CD4-positive, alpha-beta T cell (primary cell): Measurements from ENCODE around the gene ZMYM1. TPM values are rescaled to one million over a fixed set of nuclear protein-coding genes. Genes with fewer than 3 reads are reported as not detected.

Experiments used
- ATAC-seq: fragments of 200-7000 bp; cut with Tn5 transposase; one replicate; pipeline ENCODE4 v1.10.0; 2022; ENCODE audit warnings: mild to moderate bottlenecking; ENCODE audit not compliant: poor library complexity
- CTCF ChIA-PET: fragments of 350-600 bp; sonication (Branson Sonifier 250); formaldehyde crosslinking; loops from one replicate; lab custom pipeline; 2021; ENCODE audit warnings: antibody characterized with exemption, inconsistent platforms; lab: Charles Lee
- POLR2A ChIA-PET: fragments of 350-600 bp; sonication (Branson Sonifier 250); formaldehyde crosslinking; loops from one replicate; lab custom pipeline; 2021; ENCODE audit warnings: antibody characterized with exemption, inconsistent platforms; lab: Charles Lee
- DNase-seq, 14 experiments: peaks; one replicate each; pipeline ENCODE4 v3.0.0-alpha.2; 2013 to 2020; ENCODE audit warnings: mixed read lengths in 2 of 14
- H3K27ac ChIP-seq, 2 donors: one replicate each; pipeline versions ENCODE4 v1.5.1 to v1.7.0; 2013; ENCODE audit warnings: low read length in 2 of 2, low read depth in 1 of 2, mild to moderate bottlenecking in 1 of 2
- H3K27me3 ChIP-seq, 2 experiments: 1 replicate in 1 of 2; 2 replicates in 1 of 2; pipeline versions ENCODE4 v1.6.1 to v1.7.0; 2013; ENCODE audit warnings: low read length in 2 of 2, control low read depth in 1 of 2, mild to moderate bottlenecking in 1 of 2, moderate library complexity in 1 of 2; ENCODE audit not compliant: insufficient read depth in 2 of 2, control insufficient read depth in 1 of 2
- H3K36me3 ChIP-seq: one replicate; pipeline ENCODE4 v1.6.1; 2013; ENCODE audit warnings: low read length, control low read depth; ENCODE audit not compliant: insufficient read depth
- H3K4me1 ChIP-seq: one replicate; pipeline ENCODE4 v1.6.1; 2013; ENCODE audit warnings: low read length, control low read depth; ENCODE audit not compliant: insufficient read depth
- H3K4me3 ChIP-seq: one replicate; pipeline ENCODE4 v1.5.1; 2013; ENCODE audit warnings: mild to moderate bottlenecking, low read length, moderate library complexity
- H3K9me3 ChIP-seq, 2 experiments: 1 replicate in 1 of 2; 2 replicates in 1 of 2; pipeline versions ENCODE4 v1.6.1 to v1.7.0; 2013; ENCODE audit warnings: low read length in 2 of 2, mild to moderate bottlenecking in 2 of 2, control low read depth in 1 of 2, moderate library complexity in 1 of 2; ENCODE audit not compliant: control insufficient read depth in 1 of 2, insufficient read depth in 1 of 2
- H3K27ac Mint-ChIP-seq: one replicate; pipeline ENCODE4 v1.8.0; 2020; ENCODE audit warnings: mixed read lengths
- H3K27me3 Mint-ChIP-seq: one replicate; pipeline ENCODE4 v1.8.0; 2021; ENCODE audit warnings: mixed read lengths
- H3K36me3 Mint-ChIP-seq: one replicate; pipeline ENCODE4 v1.8.0; 2021; ENCODE audit warnings: low read depth, mixed read lengths
- H3K4me1 Mint-ChIP-seq: one replicate; pipeline ENCODE4 v1.8.0; 2021; ENCODE audit warnings: low read depth, mixed read lengths
- H3K4me3 Mint-ChIP-seq: one replicate; pipeline ENCODE4 v1.8.0; 2020; ENCODE audit warnings: mild to moderate bottlenecking, mixed read lengths
- H3K9me3 Mint-ChIP-seq: one replicate; pipeline ENCODE4 v1.8.0; 2020; ENCODE audit warnings: mixed read lengths
- CTCF ChIP-seq: fragments of 200-600 bp; IDR thresholded peaks from one replicate; pipeline ENCODE4 v1.8.0; 2022; ENCODE audit warnings: antibody characterized with exemption, mild to moderate bottlenecking
- intact Hi-C, 2 experiments: fragments of 100-400 bp; cut with DNase I in 1 of 2; cut with micrococcal nuclease in 1 of 2; formaldehyde crosslinking; loops; one replicate each; pipeline versions ENCODE4 v1.15.1 to v1.9.0; 2023 to 2025; cut with DNase I, micrococcal nuclease
- total RNA-seq, 174 experiments: library from RNA in 2 of 174; stranded (reverse) in 2 of 174; gene quantifications; one replicate each; pipeline ENCODE4 v1.2.3 and lab custom pipeline; 2021 to 2026

Gene ZMYM1
- total RNA-seq, 2 experiments from 2014 or later = 6.3 to 6.7 TPM

- Mint-ChIP-seq H3K27me3 (no peaks in the 10 kb centered on the region), H3K27ac (peak overlapping the region; percentile 89), H3K4me3 (peak overlapping the region; percentile 98), H3K36me3 (peaks cover 38% of the 10 kb centered on the region), H3K4me1 (peaks cover 47% of the 10 kb centered on the region), H3K9me3 (no peaks in the 10 kb centered on the region)
- Histone ChIP-seq H3K27ac (peak overlapping the region; percentile 66 to 73), H3K9me3 (no peaks in the 10 kb centered on the region), H3K27me3 (no peaks in the 10 kb centered on the region), H3K36me3 (peaks cover 10% of the 10 kb centered on the region), H3K4me1 (peaks cover 26% of the 10 kb centered on the region), H3K4me3 (peak overlapping the region; percentile 92)
- DNase-seq = peak; percentile 10 to 55 (median 30)
- TF ChIP-seq CTCF = no peak
- POLR2A ChIA-PET = interaction anchor here (0.7 to 3.2 kb wide), 7 partner anchors 13 to 900 kb away, joined by 3 to 28 read pairs (median 4); partner anchors contain the start of genes AGO3, TMEM35B, ZMYM1 and ZMYM4
- intact Hi-C loops = loop anchor here (2.0 to 10.0 kb wide), 5 partner anchors 42 to 524 kb away; partner anchors contain the start of genes KIAA0319L (in 1 of the 2), NCDN (in 1 of the 2), SFPQ (in 1 of the 2) and ZMYM1 (in 1 of the 2)
- ATAC-seq = peak; percentile 52
- CTCF ChIA-PET = interaction anchor here (0.7 to 3.0 kb wide), 3 partner anchors 23 to 179 kb away, joined by 3 to 9 read pairs (median 6); partner anchors contain the start of gene TMEM35B
Measured at GRCh38 chr1:35030756-35031446, 48.3 kb upstream of the ZMYM1 start.

GRCh38 chr1:35032384-35032739 is 46.8 kb upstream of the ZMYM1 start:
- DNase-seq (no peak), ATAC-seq (no peak)
- Histone ChIP-seq H3K9me3 (no peaks in the 10 kb centered on the region), H3K27ac (no peak overlapping the region), H3K36me3 (peaks cover 6% of the 10 kb centered on the region), H3K4me3 (peak overlapping the region; percentile 92), H3K4me1 (peaks cover 26% of the 10 kb centered on the region), H3K27me3 (no peaks in the 10 kb centered on the region)
- Mint-ChIP-seq H3K9me3 (no peaks in the 10 kb centered on the region), H3K36me3 (peaks cover 31% of the 10 kb centered on the region), H3K27ac (no peak overlapping the region), H3K4me1 (peaks cover 36% of the 10 kb centered on the region), H3K4me3 (peak overlapping the region; percentile 98), H3K27me3 (no peaks in the 10 kb centered on the region)
- no peak for TF ChIP-seq CTCF
- ChIA-PET CTCF (interaction anchor here (0.6 to 3.0 kb wide), 2 partner anchors 47 to 157 kb away, joined by 3 to 9 read pairs; partner anchors contain the start of gene TMEM35B), POLR2A (interaction anchor here (1.0 to 3.2 kb wide), 5 partner anchors 14 to 236 kb away, joined by 3 to 28 read pairs (median 6); partner anchors contain the start of genes SFPQ, TMEM35B, ZMYM1 and ZMYM4)
- intact Hi-C loops = loop anchor here in 1 of 2 experiments (2.0 to 10.0 kb wide), 4 partner anchors 44 to 522 kb away; partner anchors contain the start of genes KIAA0319L, NCDN and SFPQ

- peaks cover 22% of the 10 kb centered on the region for H3K4me1 ChIP-seq
- no peak for ATAC-seq
- POLR2A ChIA-PET = no interaction called here
Measured at GRCh38 chr1:35033346-35033745, 45.8 kb upstream of the ZMYM1 start.

More at GRCh38 chr1:35033346-35033745, 45.8 kb upstream of the ZMYM1 start:
- Mint-ChIP-seq H3K4me3 (peak overlapping the region; percentile 52), H3K36me3 (peaks cover 27% of the 10 kb centered on the region), H3K27ac (no peak overlapping the region), H3K27me3 (no peaks in the 10 kb centered on the region), H3K9me3 (no peaks in the 10 kb centered on the region), H3K4me1 (peaks cover 31% of the 10 kb centered on the region)
- intact Hi-C loops = loop anchor here in 1 of 2 experiments (1.0 to 10.0 kb wide), 5 partner anchors 43 to 521 kb away; partner anchors contain the start of genes KIAA0319L, NCDN and SFPQ
- Histone ChIP-seq H3K4me3 (no peak overlapping the region), H3K36me3 (no peaks in the 10 kb centered on the region), H3K27me3 (no peaks in the 10 kb centered on the region), H3K27ac (no peak overlapping the region), H3K9me3 (no peaks in the 10 kb centered on the region)
- no peak for TF ChIP-seq CTCF
- CTCF ChIA-PET = interaction anchor here (0.6 kb wide), 1 partner anchor 466 kb away, joined by 3 read pairs; no protein-coding TSS in a partner anchor
- no peak for DNase-seq
